SIG-M5 (cell line): ENCODE measurements around the gene PGBD4.
"Not testable (repeated sequence)": the region's sequence is repeated elsewhere in the genome, so short reads cannot be mapped to it uniquely, and the experiment has no call there.

Experiments used
- DNase-seq: peaks from one replicate; lab custom pipeline; 2025; lab: John Stamatoyannopoulos, UW

Gene PGBD4

DNA sequence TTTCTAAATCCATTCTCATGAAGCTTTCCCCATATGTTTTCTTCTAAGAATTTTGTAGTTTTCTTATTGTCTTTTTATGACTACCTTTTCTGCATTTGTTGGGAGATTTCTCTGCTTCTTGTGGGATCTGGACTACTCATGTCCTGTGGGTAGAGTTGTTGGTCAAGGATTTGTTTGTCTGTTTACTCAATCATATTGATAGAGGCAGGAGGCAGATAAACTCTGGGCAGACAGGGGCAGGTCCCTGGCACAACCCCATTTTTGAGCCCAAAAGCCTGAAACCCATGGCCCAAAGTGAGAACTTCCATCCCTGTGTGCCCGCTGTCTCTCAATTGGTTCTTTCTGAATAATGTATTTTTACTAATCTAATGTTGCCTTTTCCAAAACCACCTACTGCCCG, 12.3 kb downstream of the PGBD4 start:
- DNase-seq: no peak

DNA sequence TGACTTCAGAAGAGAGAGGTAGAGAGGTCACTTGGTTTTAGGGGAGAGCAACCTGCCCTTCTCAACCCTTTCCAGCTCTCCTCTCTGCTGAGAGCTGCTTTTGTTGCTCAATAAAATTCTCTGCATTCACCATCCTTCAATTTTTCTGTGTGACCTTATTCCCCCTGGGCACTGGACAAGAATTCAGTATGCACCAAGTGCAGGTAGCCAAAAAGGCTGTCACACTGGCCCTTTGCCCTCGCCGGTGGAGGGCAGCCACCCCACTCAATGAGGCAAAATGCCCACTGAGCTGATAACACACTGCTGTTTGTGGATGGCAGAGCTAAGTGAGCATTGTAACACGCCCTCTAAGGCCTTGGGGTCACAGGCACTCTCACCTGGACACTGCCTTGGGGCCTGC, 12.9 kb downstream of the PGBD4 start:
- DNase-seq: no peak

DNA sequence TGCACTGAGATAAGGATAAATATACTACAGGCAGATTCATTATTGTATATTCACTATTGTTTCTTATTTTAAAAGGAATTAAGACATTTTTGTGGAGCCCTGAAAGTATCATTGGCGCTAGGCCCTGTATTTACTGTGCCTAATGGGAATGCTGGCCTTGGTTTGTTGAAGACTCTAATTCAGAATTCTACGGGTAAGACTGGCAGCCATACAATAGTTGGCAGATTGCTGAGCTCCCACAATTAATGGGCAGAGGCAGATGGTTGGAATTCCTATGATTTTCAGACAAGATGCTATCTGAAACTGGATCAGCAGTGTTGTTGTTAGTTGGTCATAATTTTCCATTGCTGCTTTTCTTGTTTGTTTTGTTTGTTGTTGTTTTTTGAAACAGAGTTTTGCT, 14.7 kb downstream of the PGBD4 start:
- no peak for DNase-seq

DNA sequence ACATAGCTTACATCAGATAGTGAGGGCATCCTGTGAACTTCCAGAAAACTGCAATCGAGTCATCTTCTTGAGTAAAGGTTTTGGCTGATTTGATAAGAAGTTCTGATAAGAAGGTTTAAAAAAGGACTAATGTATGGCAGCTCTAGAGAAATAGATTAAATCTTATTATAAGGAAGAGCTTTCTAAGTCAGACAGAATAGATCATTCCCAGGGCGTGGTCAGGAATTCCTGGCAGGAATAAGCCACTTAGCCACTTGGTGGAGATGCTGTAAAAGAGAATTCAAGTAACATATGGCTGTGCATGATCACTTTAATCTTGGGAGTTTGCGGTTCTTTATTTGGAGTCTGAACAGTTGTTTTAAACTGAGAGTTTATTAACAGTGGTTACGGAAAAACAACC, 17.4 kb downstream of the PGBD4 start:
- DNase-seq: no peak

DNA sequence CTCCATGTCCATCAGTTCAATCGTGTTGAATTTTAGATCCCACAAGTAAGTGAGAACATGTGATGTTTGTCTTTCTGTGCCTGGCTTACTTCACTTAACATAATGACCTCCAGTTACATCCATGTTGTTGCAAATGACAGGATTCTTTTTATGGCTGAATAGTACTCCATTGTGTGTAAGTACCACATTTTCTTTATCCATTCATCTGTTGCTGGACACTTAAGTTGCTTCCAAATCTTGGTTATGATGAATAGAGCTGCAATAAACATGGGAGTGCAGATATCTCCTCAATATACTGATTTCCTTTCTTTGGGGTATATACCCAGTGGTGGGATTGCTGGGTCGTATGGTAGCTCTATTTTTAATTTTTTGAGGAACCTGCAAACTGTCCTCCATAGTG, 18.5 kb downstream of the PGBD4 start:
- DNase-seq: not testable (repeated sequence)

DNA sequence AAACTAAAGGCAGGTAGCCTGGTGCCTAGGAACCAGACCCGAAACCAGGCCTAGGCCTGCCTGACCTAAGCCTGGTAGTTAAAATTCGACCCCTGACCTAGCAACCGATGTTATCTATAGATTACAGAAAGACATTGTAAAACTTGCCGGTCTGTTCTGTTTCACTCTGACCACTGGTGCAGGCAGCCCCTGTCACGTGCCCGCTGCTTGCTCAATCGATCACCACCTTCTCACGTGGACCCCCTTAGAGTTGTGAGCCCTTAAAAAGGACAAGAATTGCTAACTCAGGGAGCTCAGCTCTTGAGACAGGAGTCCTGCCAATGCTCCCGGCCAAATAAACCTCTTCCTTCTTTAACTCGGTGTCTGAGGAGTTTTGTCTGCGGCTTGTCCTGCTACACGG, 19.9 kb downstream of the PGBD4 start:
- DNase-seq: not testable (repeated sequence)

DNA sequence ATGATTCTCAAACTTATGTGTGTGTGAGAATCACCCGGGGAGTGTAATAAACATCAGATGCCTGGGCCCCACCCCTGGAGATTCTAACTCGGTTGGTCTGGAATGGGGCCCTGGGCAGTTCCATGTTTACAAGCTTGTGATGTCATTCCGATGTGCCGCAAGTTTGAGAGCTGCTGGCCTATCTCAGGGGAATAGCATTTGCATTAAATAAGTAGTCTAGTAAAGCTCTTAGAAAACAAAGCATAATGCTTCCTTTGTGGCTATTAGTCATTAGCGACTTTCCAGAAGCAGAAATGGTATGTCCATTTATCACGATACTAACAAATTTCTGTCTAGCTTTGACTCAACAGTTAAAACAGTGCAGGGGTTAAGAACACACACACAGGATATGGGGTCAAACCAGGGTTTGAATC, 20.9 kb downstream of the PGBD4 start:
- DNase-seq: no peak

DNA sequence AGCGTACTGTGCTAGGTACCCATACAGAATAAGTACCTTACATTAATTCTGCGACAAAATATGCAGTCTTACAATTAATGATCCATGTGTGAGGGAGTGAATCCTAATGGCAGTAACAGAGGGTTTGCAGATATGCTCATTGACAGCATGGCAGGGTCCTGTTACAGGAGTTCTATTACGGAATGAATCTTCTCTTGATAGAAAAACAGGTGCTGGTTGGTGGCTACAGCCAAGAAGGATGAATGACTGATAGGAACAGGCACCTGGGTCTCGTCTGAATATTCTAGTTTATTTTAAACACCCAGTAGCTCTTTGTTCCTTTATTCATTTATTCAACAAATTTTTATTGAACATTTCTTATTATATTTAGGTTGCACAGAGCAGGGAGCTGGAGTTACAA, 22.8 kb downstream of the PGBD4 start:
- DNase-seq: no peak

DNA sequence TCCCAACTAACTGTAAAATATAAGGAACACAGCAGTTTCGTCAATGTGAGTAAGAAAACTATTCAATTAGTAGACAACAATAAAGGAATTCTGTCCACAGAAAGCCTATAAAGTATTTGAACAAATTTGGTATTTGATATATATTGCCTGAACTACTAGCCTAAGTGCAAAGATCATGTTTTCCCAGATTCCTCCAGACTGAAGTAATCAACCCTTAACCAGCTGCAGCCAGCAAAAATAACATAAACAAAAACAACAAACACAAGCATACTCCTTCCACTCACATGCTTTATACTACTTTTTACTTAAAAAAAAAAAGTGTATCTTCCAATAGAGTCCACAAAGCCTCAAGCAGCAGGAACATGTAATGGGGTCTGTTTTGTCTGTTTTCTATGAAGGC, 24.1 kb downstream of the PGBD4 start:
- no peak for DNase-seq

DNA sequence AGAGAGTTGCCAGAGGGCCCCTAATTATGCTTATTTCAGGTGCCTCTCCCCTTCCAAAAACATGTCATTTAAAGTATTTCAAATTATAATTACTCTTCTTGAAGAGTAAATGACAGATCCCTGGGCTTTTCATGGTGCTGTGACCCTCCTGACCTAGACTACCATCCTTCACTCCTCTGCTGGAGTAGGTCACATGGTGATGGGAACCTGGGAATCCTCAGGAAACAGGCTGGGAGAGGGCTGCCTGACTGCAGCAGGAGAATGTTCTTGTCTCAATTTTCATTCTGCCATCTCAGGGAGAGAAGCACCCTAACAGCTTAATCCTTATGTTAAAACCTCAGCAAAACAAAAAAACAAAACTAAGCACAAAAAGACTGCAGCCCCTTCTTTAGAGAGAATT, 24.6 kb downstream of the PGBD4 start:
- DNase-seq: no peak

DNA sequence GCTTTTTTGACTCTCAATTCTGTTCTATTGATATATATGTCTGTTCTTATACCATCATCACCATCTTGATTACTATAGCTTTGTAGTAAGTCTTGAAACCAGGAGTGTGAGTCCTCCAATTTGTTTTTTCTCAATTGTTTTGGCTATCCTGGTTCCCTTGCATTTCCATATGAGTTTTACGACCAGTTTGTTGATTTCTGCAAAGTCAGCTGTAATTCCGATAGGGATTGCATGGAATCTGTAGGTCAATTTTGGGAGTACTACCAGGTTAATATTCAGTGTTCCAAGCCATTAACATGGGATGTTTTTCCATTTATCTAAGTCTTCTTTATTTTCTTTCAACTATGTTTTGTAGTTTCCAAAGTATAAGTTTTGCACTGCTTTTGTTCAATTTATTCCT, 27.0 kb downstream of the PGBD4 start:
- DNase-seq: no peak

DNA sequence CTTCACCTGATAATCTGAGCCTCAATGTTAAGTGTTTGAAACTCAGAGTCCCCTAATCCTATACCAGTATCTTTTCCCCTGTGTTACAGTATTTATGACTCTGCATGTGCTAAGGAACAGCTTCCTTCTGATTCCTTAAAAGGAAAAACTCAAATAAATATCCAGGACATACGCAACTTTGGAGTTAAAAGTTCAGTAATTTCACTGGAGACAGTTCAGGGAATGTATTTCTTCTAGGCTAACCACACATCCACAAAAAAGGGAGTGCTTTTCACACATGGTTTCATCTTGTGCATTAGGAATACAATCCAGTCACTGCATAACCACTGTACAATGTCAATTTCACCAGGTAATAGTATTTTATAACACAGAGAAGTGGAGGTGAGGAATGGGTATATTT, 31.0 kb downstream of the PGBD4 start:
- DNase-seq: no peak

DNA sequence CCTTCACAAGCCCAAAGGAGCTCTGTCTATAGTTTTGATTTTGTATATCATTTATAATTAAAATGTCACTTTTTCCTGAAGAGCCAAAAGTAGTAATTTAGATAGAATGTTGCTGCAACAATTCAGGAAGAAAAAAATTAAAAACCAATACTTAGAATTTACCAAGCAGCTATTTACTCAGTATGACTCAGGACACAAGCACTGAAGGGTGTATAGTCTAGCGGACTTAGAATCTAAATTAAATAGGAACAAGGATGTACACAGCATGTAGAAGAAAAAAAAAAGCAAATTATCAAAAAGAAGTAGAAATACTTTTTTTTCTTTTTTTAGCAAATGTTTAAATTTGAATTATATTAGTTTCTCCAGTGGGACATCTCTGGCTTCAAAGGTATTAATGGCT, 31.6 kb downstream of the PGBD4 start:
- no peak for DNase-seq

DNA sequence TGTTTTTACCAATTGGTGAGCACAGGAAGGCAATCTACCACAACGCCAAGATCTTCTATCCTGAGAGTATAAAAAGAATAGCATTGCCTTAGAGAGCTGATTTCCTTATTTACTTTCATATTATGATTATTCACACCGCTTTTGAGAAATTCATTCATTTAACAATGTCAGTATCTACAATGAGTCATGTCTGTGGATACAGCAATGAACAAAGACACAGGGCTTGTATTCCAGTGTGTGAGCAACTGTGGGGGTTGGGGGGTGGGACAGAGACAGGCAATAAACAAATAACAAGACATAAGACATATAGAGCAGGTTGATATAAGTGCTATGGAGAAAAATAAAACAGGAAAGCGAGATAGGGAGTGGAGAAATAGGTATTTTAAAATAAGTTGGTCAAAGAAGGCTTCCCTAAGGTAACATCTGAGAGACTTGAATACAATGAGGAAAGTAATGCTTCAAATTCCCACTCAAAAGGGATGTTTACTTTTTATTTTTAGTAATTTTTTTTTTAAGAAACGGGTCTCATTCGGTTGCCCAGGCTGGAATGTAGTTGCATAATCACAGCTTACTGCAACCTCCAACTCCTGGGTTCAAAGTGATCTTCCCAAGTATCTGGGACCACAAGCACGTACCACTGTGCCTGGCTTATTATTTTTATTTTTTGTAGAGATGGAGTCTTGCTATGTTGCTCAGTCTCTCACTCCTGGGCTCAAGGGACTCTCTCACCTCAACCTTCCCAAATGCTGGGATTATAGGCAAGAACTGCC, 45.7 kb downstream of the PGBD4 start:
- no peak for DNase-seq

DNA sequence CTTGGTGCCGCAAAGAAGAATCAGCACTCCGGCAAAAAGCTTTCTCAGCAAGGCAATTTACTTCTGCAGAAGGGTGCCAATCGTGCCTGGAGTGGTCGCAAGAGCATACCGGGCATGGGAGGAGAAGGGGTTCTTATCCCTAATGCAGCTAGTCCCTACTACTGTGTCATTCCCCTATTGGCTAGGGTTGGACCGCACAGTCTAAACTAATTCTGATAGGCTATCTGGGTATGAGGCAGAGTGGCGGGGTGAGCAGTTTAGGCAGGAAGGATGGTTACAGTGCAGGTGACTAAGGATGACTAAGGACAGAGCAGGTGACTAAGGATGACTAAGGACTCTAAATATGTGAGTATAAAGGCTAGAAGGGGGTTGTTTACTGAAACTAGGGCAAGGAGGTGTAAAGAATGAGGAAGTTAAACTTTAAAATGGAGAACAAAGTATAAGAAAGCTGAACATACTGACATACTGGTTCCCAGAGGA, 52.9 kb downstream of the PGBD4 start:
- DNase-seq: no peak

DNA sequence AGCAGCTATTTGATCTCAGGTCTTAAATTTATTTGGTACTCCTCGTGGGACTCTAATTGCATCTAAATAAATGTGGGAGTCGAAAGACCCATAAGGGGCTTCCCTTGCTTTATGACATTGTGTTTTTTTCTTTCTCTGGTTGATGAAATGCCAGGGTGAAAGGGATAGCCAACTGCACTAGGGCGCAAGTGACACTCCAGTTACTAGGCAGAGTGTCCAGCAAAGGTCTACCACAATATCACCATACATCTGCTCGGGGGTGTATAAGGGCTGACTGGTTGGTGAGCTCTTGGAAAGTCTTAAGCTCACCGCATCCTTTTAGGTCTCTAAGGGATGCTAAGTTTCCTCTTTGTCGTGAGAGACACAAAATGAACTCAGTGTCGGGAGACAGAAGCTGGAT, 54.0 kb downstream of the PGBD4 start:
- no peak for DNase-seq
